ENCODE data around the gene MTUS2. TPM values are rescaled to one million over a fixed set of nuclear protein-coding genes. Genes with fewer than 3 reads are reported as not detected.

MTUS2 gene
- total RNA-seq, 1 experiment from 2014 or later: 0.35 TPM

GRCh38 chr13:29304148-29304547 is 484.0 kb downstream of the MTUS2 start:
- Mint-ChIP-seq H3K36me3 (ENCODE audit: insufficient read depth in 1 of 3, low read depth in 3 of 3) (peaks cover 28 to 36% (median 31%) of the 10 kb centered on the region in 3 experiments), H3K4me3 (no peak overlapping the region), H3K9me3 (peaks cover 47 to 52% of the 10 kb centered on the region in 2 experiments), H3K27me3 (ENCODE audit: low read depth) (no peaks in the 10 kb centered on the region; the same call in 1 of the 2 replicates), H3K4me1 (peaks cover 9 to 27% of the 10 kb centered on the region in 2 experiments; a peak in 3 of 4 replicates), H3K27ac (no peak overlapping the region)
- H2AFZ ChIP-seq (ENCODE audit: low read length): no peak overlapping the region
- no peaks in the 10 kb centered on the region for H3K27me3 ChIP-seq (ENCODE audit: insufficient read depth, low read length)
- no peak overlapping the region for H2BK12ac ChIP-seq (ENCODE audit: insufficient read length, low read depth, low read length)
- no peaks in the 10 kb centered on the region for H3K79me2 ChIP-seq (ENCODE audit: insufficient read depth, low read length)
- no peak overlapping the region for H3T11ph ChIP-seq (ENCODE audit: low read length)
- no peak overlapping the region for H4K8ac ChIP-seq (replicated peaks; ENCODE audit: insufficient read length, low read depth, low read length)
- no peak overlapping the region for H4K91ac ChIP-seq (ENCODE audit: insufficient read length, low read depth, low read length)
- H2AK5ac ChIP-seq (ENCODE audit: insufficient read length, low read length): no peak overlapping the region
- no peak overlapping the region for H3K4me2 ChIP-seq (ENCODE audit: insufficient read depth, insufficient read length, low read length)
- no peaks in the 10 kb centered on the region for H3K23me2 ChIP-seq (ENCODE audit: insufficient read length, low read depth, low read length, poor library complexity, severe bottlenecking)
- TF ChIP-seq, protein P1, sequence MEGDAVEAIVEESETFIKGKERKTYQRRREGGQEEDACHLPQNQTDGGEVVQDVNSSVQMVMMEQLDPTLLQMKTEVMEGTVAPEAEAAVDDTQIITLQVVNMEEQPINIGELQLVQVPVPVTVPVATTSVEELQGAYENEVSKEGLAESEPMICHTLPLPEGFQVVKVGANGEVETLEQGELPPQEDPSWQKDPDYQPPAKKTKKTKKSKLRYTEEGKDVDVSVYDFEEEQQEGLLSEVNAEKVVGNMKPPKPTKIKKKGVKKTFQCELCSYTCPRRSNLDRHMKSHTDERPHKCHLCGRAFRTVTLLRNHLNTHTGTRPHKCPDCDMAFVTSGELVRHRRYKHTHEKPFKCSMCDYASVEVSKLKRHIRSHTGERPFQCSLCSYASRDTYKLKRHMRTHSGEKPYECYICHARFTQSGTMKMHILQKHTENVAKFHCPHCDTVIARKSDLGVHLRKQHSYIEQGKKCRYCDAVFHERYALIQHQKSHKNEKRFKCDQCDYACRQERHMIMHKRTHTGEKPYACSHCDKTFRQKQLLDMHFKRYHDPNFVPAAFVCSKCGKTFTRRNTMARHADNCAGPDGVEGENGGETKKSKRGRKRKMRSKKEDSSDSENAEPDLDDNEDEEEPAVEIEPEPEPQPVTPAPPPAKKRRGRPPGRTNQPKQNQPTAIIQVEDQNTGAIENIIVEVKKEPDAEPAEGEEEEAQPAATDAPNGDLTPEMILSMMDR (conservative IDR thresholded peaks at IDR 0.05): no peak
- no peak overlapping the region for H3K27ac ChIP-seq (ENCODE audit: insufficient read length, low read depth, low read length)
- H3K4me1 ChIP-seq (ENCODE audit: insufficient read depth, low read length): no peaks in the 10 kb centered on the region
- no peaks in the 10 kb centered on the region for H3K79me1 ChIP-seq (ENCODE audit: insufficient read depth, low read depth, low read length, poor library complexity, severe bottlenecking)
- no peak overlapping the region for H2BK15ac ChIP-seq (ENCODE audit: low read depth, low read length)
- no peaks in the 10 kb centered on the region for H3K9me3 ChIP-seq (ENCODE audit: control insufficient read depth, low read depth, low read length)
- H3K18ac ChIP-seq (ENCODE audit: insufficient read length, low read depth, low read length): no peak overlapping the region
- no peak overlapping the region for H2BK120ac ChIP-seq (ENCODE audit: low read depth, low read length, poor library complexity, severe bottlenecking)
- no peak overlapping the region for H2BK20ac ChIP-seq (ENCODE audit: low read depth, low read length, poor library complexity, severe bottlenecking)
- DNase-seq: no peak
- H4K20me1 ChIP-seq (ENCODE audit: control insufficient read depth, insufficient read depth, insufficient read length): no peaks in the 10 kb centered on the region
- H3K9ac ChIP-seq (ENCODE audit: extremely low read depth, insufficient read length, low read length): no peak overlapping the region
- no peak overlapping the region for H3K14ac ChIP-seq (ENCODE audit: insufficient read depth, low read length)
- no peak overlapping the region for H3K4ac ChIP-seq (ENCODE audit: low read depth, low read length)
- H4K5ac ChIP-seq (ENCODE audit: insufficient read length, low read depth, low read length): no peak overlapping the region
- no peak overlapping the region for H3K23ac ChIP-seq (ENCODE audit: insufficient read length, low read depth, low read length)
- no peak overlapping the region for H3K56ac ChIP-seq (ENCODE audit: insufficient read length, low read depth, low read length)
- H2BK5ac ChIP-seq (ENCODE audit: insufficient read length, low read length): no peak overlapping the region

Data from H9 (cell line).